Measurements from ENCODE around the gene SBNO2. TPM values are rescaled to one million over a fixed set of nuclear protein-coding genes. Genes with fewer than 3 reads are reported as not detected.

SBNO2 gene
- total and polyA plus RNA-seq, 9 of the 15 experiments (the other 6 are each of a cell fraction or from before 2014, with no cell fraction given) = 0.01 to 46.2 (median 6.7) TPM

DNA sequence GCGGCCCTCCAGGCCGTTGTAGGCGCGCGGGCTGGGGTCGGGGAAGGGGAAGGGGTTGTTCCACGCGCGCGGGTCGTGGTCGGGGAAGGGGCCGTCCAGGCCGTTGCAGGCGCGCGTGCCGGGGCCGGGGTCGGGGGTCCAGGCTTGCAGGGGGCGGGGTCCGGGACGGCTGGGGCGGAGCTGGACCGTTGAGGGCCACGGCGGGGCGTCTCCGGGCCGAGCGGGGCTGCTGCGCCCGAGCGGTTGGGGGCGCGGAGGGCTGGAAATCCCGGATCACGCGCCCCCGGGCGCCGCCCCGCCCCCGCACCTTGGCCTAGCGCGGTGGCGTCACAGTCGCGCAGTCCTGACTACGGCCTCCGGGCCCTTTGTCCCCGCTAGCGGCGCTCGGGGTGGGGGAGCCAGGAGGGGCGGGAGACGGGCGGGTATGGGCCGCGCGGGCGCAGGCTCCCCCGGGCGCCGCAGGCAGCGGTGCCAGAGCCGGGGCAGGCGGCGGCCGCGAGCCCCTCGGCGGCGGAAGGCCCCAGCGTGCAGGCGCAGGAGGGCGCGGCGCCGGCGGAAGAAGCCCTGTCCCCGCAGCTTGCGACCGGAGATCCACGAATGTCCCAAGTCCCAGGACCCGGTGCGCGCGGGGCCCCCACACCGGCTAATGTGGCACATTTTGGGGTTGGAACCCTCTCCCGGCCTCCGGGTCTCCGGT is 69.6 kb downstream of the SBNO2 start (continued):
- TF ChIP-seq, protein P1, sequence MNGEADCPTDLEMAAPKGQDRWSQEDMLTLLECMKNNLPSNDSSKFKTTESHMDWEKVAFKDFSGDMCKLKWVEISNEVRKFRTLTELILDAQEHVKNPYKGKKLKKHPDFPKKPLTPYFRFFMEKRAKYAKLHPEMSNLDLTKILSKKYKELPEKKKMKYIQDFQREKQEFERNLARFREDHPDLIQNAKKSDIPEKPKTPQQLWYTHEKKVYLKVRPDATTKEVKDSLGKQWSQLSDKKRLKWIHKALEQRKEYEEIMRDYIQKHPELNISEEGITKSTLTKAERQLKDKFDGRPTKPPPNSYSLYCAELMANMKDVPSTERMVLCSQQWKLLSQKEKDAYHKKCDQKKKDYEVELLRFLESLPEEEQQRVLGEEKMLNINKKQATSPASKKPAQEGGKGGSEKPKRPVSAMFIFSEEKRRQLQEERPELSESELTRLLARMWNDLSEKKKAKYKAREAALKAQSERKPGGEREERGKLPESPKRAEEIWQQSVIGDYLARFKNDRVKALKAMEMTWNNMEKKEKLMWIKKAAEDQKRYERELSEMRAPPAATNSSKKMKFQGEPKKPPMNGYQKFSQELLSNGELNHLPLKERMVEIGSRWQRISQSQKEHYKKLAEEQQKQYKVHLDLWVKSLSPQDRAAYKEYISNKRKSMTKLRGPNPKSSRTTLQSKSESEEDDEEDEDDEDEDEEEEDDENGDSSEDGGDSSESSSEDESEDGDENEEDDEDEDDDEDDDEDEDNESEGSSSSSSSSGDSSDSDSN (IDR thresholded peaks at IDR 0.05; ENCODE audit: borderline replicate concordance in 1 of 2, low read depth in 2 of 2, low read length in 2 of 2) = peak; percentile 66 to 76; a peak in 2 of 4 replicates
- TF ChIP-seq, protein P2, sequence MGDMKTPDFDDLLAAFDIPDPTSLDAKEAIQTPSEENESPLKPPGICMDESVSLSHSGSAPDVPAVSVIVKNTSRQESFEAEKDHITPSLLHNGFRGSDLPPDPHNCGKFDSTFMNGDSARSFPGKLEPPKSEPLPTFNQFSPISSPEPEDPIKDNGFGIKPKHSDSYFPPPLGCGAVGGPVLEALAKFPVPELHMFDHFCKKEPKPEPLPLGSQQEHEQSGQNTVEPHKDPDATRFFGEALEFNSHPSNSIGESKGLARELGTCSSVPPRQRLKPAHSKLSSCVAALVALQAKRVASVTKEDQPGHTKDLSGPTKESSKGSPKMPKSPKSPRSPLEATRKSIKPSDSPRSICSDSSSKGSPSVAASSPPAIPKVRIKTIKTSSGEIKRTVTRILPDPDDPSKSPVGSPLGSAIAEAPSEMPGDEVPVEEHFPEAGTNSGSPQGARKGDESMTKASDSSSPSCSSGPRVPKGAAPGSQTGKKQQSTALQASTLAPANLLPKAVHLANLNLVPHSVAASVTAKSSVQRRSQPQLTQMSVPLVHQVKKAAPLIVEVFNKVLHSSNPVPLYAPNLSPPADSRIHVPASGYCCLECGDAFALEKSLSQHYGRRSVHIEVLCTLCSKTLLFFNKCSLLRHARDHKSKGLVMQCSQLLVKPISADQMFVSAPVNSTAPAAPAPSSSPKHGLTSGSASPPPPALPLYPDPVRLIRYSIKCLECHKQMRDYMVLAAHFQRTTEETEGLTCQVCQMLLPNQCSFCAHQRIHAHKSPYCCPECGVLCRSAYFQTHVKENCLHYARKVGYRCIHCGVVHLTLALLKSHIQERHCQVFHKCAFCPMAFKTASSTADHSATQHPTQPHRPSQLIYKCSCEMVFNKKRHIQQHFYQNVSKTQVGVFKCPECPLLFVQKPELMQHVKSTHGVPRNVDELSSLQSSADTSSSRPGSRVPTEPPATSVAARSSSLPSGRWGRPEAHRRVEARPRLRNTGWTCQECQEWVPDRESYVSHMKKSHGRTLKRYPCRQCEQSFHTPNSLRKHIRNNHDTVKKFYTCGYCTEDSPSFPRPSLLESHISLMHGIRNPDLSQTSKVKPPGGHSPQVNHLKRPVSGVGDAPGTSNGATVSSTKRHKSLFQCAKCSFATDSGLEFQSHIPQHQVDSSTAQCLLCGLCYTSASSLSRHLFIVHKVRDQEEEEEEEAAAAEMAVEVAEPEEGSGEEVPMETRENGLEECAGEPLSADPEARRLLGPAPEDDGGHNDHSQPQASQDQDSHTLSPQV (IDR thresholded peaks at IDR 0.05) = no peak; the same call in 1 of the 2 replicates
- TF ChIP-seq, protein P3, sequence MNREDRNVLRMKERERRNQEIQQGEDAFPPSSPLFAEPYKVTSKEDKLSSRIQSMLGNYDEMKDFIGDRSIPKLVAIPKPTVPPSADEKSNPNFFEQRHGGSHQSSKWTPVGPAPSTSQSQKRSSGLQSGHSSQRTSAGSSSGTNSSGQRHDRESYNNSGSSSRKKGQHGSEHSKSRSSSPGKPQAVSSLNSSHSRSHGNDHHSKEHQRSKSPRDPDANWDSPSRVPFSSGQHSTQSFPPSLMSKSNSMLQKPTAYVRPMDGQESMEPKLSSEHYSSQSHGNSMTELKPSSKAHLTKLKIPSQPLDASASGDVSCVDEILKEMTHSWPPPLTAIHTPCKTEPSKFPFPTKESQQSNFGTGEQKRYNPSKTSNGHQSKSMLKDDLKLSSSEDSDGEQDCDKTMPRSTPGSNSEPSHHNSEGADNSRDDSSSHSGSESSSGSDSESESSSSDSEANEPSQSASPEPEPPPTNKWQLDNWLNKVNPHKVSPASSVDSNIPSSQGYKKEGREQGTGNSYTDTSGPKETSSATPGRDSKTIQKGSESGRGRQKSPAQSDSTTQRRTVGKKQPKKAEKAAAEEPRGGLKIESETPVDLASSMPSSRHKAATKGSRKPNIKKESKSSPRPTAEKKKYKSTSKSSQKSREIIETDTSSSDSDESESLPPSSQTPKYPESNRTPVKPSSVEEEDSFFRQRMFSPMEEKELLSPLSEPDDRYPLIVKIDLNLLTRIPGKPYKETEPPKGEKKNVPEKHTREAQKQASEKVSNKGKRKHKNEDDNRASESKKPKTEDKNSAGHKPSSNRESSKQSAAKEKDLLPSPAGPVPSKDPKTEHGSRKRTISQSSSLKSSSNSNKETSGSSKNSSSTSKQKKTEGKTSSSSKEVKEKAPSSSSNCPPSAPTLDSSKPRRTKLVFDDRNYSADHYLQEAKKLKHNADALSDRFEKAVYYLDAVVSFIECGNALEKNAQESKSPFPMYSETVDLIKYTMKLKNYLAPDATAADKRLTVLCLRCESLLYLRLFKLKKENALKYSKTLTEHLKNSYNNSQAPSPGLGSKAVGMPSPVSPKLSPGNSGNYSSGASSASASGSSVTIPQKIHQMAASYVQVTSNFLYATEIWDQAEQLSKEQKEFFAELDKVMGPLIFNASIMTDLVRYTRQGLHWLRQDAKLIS (CRISPR knock-in tag; IDR thresholded peaks at IDR 0.05) = no peak
- TF ChIP-seq ZBTB7A (IDR thresholded peaks at IDR 0.05; ENCODE audit: borderline replicate concordance, control insufficient read depth, low read depth, low read length) (peak; percentile 90; the same call in 1 of the 2 replicates), ZZZ3 (IDR thresholded peaks at IDR 0.05) (no peak), CCNT2 (IDR thresholded peaks at IDR 0.05; ENCODE audit: borderline replicate concordance, extremely low read depth, insufficient read length, low read depth, low read length) (peak; percentile 75)
- TF ChIP-seq, protein P4, sequence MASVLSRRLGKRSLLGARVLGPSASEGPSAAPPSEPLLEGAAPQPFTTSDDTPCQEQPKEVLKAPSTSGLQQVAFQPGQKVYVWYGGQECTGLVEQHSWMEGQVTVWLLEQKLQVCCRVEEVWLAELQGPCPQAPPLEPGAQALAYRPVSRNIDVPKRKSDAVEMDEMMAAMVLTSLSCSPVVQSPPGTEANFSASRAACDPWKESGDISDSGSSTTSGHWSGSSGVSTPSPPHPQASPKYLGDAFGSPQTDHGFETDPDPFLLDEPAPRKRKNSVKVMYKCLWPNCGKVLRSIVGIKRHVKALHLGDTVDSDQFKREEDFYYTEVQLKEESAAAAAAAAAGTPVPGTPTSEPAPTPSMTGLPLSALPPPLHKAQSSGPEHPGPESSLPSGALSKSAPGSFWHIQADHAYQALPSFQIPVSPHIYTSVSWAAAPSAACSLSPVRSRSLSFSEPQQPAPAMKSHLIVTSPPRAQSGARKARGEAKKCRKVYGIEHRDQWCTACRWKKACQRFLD (CRISPR knock-in tag; IDR thresholded peaks at IDR 0.05) = 0 out of 2 replicates have a peak, but pooled peaks have one; percentile 59
